Activated gamma-delta T cell treated with anti-CD3 and anti-CD28 coated beads, Interleukin-2, amount 50 U/mL, for 16 hours (primary cell): ENCODE results near the gene PRKACG.
"Not testable (repeated sequence)": the region's sequence is repeated elsewhere in the genome, so short reads cannot be mapped to it uniquely, and the experiment has no call there.

Experiments used
- DNase-seq: peaks from one replicate; pipeline ENCODE4 v3.0.0-alpha.2; 2020; ENCODE audit warnings: low read depth

Gene PRKACG

GRCh38 chr9:69023650-69024049 is 9.7 kb upstream of the PRKACG start:
- DNase-seq, result no peak

- DNase-seq, result no peak
These were observed 6.6 kb upstream of the PRKACG start for GRCh38 chr9:69020301-69021145.

GRCh38 chr9:69019808-69020207 is 5.9 kb upstream of the PRKACG start:
- DNase-seq, result no peak

- no peak for DNase-seq
These were observed 4.8 kb upstream of the PRKACG start for GRCh38 chr9:69018737-69019136.

- DNase-seq, result no peak
These were observed 2.5 kb upstream of the PRKACG start for GRCh38 chr9:69016191-69017096.

GRCh38 chr9:69013382-69013727 is 558 bp downstream of the PRKACG start:
- no peak for DNase-seq

- no peak for DNase-seq
These were observed 1.1 kb downstream of the PRKACG start for GRCh38 chr9:69012696-69013381.

GRCh38 chr9:69009708-69010107 is 4.2 kb downstream of the PRKACG start:
- DNase-seq, result no peak

GRCh38 chr9:69004836-69005235 is 9.1 kb downstream of the PRKACG start:
- DNase-seq, result no peak

GRCh38 chr9:69003051-69003450 is 10.9 kb downstream of the PRKACG start:
- no peak for DNase-seq

GRCh38 chr9:69001921-69002320 is 12.0 kb downstream of the PRKACG start:
- no peak for DNase-seq

- no peak for DNase-seq
These were observed 14.4 kb downstream of the PRKACG start for GRCh38 chr9:68999393-69000105.

GRCh38 chr9:68998812-68999211 is 15.1 kb downstream of the PRKACG start:
- no peak for DNase-seq

- DNase-seq, result no peak
These were observed 15.5 kb downstream of the PRKACG start for GRCh38 chr9:68998385-68998784.

- no peak for DNase-seq
These were observed 16.2 kb downstream of the PRKACG start for GRCh38 chr9:68997666-68998065.

GRCh38 chr9:68996462-68996861 is 17.5 kb downstream of the PRKACG start:
- DNase-seq, result no peak

- no peak for DNase-seq
These were observed 18.1 kb downstream of the PRKACG start for GRCh38 chr9:68995776-68996175.

GRCh38 chr9:68991457-68991856 is 22.5 kb downstream of the PRKACG start:
- no peak for DNase-seq

GRCh38 chr9:68986949-68987348 is 27.0 kb downstream of the PRKACG start:
- DNase-seq, result not testable (repeated sequence)

GRCh38 chr9:68983522-68984424 is 30.1 kb downstream of the PRKACG start:
- no peak for DNase-seq

GRCh38 chr9:68983008-68983411 is 30.9 kb downstream of the PRKACG start:
- no peak for DNase-seq
